Measurements from ENCODE around the gene PTDSS2. TPM values are rescaled to one million over a fixed set of nuclear protein-coding genes. Genes with fewer than 3 reads are reported as not detected.
A peak's percentile ranks its signal among the peaks of the same experiment; 100 is the strongest.

The PTDSS2 gene
- total and polyA plus RNA-seq, 2 experiments from 2014 or later = 22.7 to 145 TPM

GRCh38 chr11:468493-468892, 18.4 kb downstream of the PTDSS2 start:
- Histone ChIP-seq H3K27ac (ENCODE audit: low read depth) (peak overlapping the region; percentile 80), H3K9me2 (ENCODE audit: insufficient read depth) (no peaks in the 10 kb centered on the region), H3K4me3 (no peak overlapping the region), H3K4me2 (no peak overlapping the region), H2AFZ (no peak overlapping the region), H3K79me2 (replicated peaks; ENCODE audit: insufficient read depth) (peaks cover 30% of the 10 kb centered on the region), H3K36me3 (ENCODE audit: insufficient read depth) (no peaks in the 10 kb centered on the region), H3F3A (replicated peaks; ENCODE audit: low read depth) (no peaks in the 10 kb centered on the region), H3K4me1 (ENCODE audit: insufficient read depth) (peaks cover 13% of the 10 kb centered on the region), H3K27me3 (ENCODE audit: insufficient read depth) (no peaks in the 10 kb centered on the region), H4K20me1 (replicated peaks; ENCODE audit: insufficient read depth) (no peaks in the 10 kb centered on the region; the same call in none of the 2 replicates)
- Mint-ChIP-seq H3K4me1 (peaks cover 31% of the 10 kb centered on the region), H3K4me3 (peak overlapping the region; percentile 23; the same call in 1 of the 3 replicates), H3K9me3 (no peaks in the 10 kb centered on the region), H3K27ac (peak overlapping the region; percentile 72), H3K36me3 (ENCODE audit: low read depth) (peaks cover 11% of the 10 kb centered on the region), H3K27me3 (ENCODE audit: insufficient read depth, low read depth, poor library complexity) (peaks cover 7% of the 10 kb centered on the region)
- TF ChIP-seq EZH2 (IDR thresholded peaks at IDR 0.05; ENCODE audit: low read depth, unreplicated experiment) (no peak), ZNF462 (CRISPR knock-in tag; IDR thresholded peaks at IDR 0.05) (no peak), CTCF (conservative IDR thresholded peaks at IDR 0.05; ENCODE audit: low read depth in 2 of 2) (no peak), ETS1 (IDR thresholded peaks at IDR 0.05) (no peak), JUNB (IDR thresholded peaks at IDR 0.05; ENCODE audit: unreplicated experiment) (no peak), NANOG (IDR thresholded peaks at IDR 0.05; ENCODE audit: borderline replicate concordance) (no peak), POLR2AphosphoS5 (IDR thresholded peaks at IDR 0.05; ENCODE audit: low read depth) (no peak), STAT1 (IDR thresholded peaks at IDR 0.05; ENCODE audit: unreplicated experiment) (no peak), REST (IDR thresholded peaks at IDR 0.05; ENCODE audit: unreplicated experiment) (no peak), EZH2phosphoT487 (IDR thresholded peaks at IDR 0.05; ENCODE audit: unreplicated experiment) (no peak), CREB1 (CRISPR knock-in tag; IDR thresholded peaks at IDR 0.05; ENCODE audit: low read depth) (no peak), ZNF331 (CRISPR knock-in tag; IDR thresholded peaks at IDR 0.05; ENCODE audit: low read depth) (no peak), ZNF114 (CRISPR knock-in tag; IDR thresholded peaks at IDR 0.05) (no peak)
- ATAC-seq = no peak; the same call in 2 of the 3 replicates
- DNase-seq (ENCODE audit: low spot score) = peak; percentile 47

Data from GM23338 (cell line).